A549 treated with Hydrocortisone at 1 μM for 4 hours (cell line): ENCODE results near the gene PRDM4. TPM values are rescaled to one million over a fixed set of nuclear protein-coding genes. Genes with fewer than 3 reads are reported as not detected.

Source experiments
- total RNA-seq: library from RNA; stranded (reverse); fragments of 200-300 nt; extraction: Qiagen RNA extraction; gene quantifications from 5 replicates; pipeline ENCODE4 v1.2.3, GENCODE V29; 2022

PRDM4 gene, protein sequence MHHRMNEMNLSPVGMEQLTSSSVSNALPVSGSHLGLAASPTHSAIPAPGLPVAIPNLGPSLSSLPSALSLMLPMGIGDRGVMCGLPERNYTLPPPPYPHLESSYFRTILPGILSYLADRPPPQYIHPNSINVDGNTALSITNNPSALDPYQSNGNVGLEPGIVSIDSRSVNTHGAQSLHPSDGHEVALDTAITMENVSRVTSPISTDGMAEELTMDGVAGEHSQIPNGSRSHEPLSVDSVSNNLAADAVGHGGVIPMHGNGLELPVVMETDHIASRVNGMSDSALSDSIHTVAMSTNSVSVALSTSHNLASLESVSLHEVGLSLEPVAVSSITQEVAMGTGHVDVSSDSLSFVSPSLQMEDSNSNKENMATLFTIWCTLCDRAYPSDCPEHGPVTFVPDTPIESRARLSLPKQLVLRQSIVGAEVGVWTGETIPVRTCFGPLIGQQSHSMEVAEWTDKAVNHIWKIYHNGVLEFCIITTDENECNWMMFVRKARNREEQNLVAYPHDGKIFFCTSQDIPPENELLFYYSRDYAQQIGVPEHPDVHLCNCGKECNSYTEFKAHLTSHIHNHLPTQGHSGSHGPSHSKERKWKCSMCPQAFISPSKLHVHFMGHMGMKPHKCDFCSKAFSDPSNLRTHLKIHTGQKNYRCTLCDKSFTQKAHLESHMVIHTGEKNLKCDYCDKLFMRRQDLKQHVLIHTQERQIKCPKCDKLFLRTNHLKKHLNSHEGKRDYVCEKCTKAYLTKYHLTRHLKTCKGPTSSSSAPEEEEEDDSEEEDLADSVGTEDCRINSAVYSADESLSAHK
- 19.2 to 21.7 TPM (median 19.8 TPM) in 5 replicates for total RNA-seq

DNA sequence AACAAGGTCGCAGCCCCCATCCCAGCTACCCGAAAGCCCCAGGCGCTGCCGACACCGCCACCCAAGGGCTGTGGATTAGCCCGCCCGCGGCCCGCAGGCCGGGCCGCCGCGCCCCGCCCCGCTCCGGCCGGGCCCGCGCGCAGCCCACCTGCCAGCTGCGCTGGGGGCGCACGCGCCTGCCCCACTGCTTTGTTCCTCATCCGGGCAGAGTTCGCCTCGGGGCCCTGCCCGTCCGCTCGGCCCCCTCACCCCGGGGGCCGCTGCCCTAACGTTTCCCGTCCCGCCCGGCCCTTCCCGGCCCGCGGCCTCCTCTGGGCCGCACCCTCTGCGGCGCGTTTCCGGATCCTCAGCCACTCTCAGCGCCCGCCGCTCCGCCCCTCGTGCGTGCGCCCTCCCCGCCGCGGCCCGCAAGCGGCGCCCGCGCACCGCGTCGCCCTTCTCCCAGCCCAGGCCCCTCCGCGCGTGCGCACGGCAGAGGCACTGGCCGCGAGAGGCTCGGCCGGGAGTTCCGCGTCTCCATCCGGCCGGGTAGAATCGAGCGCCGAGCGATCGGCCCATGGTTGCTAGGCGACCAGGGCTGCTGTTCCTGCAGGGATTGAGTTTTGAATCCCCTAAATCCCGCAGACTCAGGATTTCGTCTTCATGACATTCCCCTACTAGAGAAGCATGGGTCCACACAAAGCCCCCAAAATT, at the start of gene PRDM4:
TSS of gene PRDM4 (minus strand) at position 329 of the 693 bp plus-strand sequence. CDS start 622 bp downstream, outside the sequence.

GRCh38 chr12:107774349-107775029, 13.6 kb upstream of the PRDM4 start, which contains the start of gene ASCL4:
Gene ASCL4 (plus strand): TSS chr12:107774704. CDS start chr12:107775219, 515 bp downstream.

DNA sequence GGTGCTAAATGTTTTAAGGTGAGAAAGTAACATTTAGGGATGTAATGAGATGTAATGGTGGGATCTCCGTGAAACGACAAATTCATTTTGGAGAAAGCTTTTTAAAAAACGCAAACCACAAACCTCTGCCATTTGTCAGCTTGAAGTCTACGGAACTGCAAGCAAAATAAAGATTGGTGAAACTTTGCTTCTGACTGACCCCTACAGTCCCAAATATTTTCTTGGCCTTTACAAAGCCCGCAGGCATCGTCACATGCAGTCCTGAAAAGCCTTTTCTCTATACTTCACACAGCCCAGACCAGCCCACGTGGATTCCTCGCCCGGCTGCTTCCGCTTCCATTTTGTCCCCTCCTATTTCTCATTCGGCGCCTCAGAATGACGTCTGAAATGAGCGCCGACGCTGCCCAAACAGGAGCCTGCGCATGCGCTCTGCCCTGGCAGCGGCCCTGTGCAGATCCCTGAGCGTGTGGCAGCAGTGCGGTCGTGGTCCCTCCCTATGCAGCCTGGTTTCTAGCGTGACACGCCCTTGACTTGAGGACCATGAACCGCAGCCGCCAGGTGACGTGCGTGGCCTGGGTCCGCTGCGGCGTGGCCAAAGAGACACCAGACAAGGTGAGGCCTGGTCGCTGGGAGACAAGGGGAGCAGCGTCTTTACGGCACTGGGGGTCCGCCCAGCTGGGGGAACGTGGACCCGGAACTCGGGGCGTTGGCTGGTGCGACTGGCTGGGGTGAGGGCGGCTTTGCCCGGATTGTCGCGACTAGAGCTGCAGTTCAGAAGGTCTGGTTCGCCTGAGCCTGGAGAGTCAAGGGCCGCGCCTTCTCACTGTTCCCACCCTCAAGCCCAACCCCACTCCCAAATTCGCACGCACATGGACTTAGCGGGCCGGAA, 75.3 kb downstream of the PRDM4 start, which contains the start of gene PWP1:
TSS of gene PWP1 (plus strand) at position 440 of the 889 bp plus-strand sequence. CDS start at position 541, 101 bp downstream.

Other genes starting within 250 kb of the PRDM4 start
- gene PWP1, start 75.3 kb downstream of the PRDM4 start, total RNA-seq = 89.2 to 104 TPM (median 95.5 TPM) in 5 replicates
- gene ASCL4, start 13.6 kb upstream of the PRDM4 start, total RNA-seq = not detected in 5 replicates